PC-3 (cell line): ENCODE results near the gene PIEZO2. TPM values are rescaled to one million over a fixed set of nuclear protein-coding genes. Genes with fewer than 3 reads are reported as not detected.

ENCODE experiments used
- ATAC-seq: fragments of 200-7000 bp; cut with Tn5 transposase; 2 replicates; pipeline ENCODE4 v1.9.1; 2020; ENCODE audit warnings: mild to moderate bottlenecking, moderate library complexity
- BruUV-seq: library from RNA; stranded (reverse); fragments of 400-500 nt; replicated peaks from 2 replicates; lab custom pipeline; 2021; lab: Mats Ljungman, UMichigan
- CTCF ChIA-PET: fragments of 300-600 bp; sonication (Branson Sonifier 250); formaldehyde crosslinking; loops from one replicate; lab custom pipeline; 2022; ENCODE audit warnings: antibody characterized with exemption; lab: Charles Lee
- POLR2A ChIA-PET: fragments of 300-600 bp; sonication (Branson Sonifier 250); formaldehyde crosslinking; loops from one replicate; lab custom pipeline; 2022; ENCODE audit warnings: antibody characterized with exemption; ENCODE audit not compliant: unreplicated experiment; lab: Charles Lee
- DNase-seq: peaks from one replicate; pipeline ENCODE4 v3.0.0-alpha.2; 2015
- H2AFZ ChIP-seq: fragments of 300-600 bp; sonication (generic); 2 replicates; pipeline ENCODE4 v1.6.0; 2016; ENCODE audit warnings: antibody characterized with exemption, low read length
- H3F3A ChIP-seq: fragments of 300-600 bp; sonication (generic); one replicate; pipeline ENCODE4 v1.6.0; 2017; ENCODE audit warnings: antibody characterized with exemption, low read length, control low read depth, mild to moderate bottlenecking; ENCODE audit not compliant: unreplicated experiment
- H3K27ac ChIP-seq: fragments of 300-600 bp; sonication (generic); 2 replicates; pipeline ENCODE4 v1.5.1; 2016; ENCODE audit warnings: mild to moderate bottlenecking, low read length
- H3K27me3 ChIP-seq: fragments of 300-600 bp; sonication (generic); 2 replicates; pipeline ENCODE4 v1.6.1; 2016; ENCODE audit warnings: low read length, mixed read lengths
- H3K36me3 ChIP-seq: fragments of 300-600 bp; sonication (generic); 2 replicates; pipeline ENCODE4 v1.6.1; 2016; ENCODE audit warnings: low read depth, mixed run types, low read length, mixed read lengths
- H3K4me1 ChIP-seq: fragments of 300-600 bp; sonication (generic); 2 replicates; pipeline ENCODE4 v1.5.1; 2016; ENCODE audit warnings: low read length; ENCODE audit not compliant: insufficient read depth
- H3K4me2 ChIP-seq: fragments of 300-600 bp; sonication (generic); 2 replicates; pipeline ENCODE4 v1.6.0; 2016; ENCODE audit warnings: low read length
- H3K4me3 ChIP-seq: fragments of 300-600 bp; sonication (generic); 2 replicates; pipeline ENCODE4 v1.5.1; 2016; ENCODE audit warnings: mild to moderate bottlenecking, low read length, mixed read lengths
- H3K79me2 ChIP-seq: fragments of 300-600 bp; sonication (generic); 2 replicates; pipeline ENCODE4 v1.6.1; 2017; ENCODE audit warnings: low read length, mixed read lengths
- H3K9ac ChIP-seq: fragments of 300-600 bp; sonication (generic); 2 replicates; pipeline ENCODE4 v1.6.0; 2016; ENCODE audit warnings: mild to moderate bottlenecking, low read length
- H3K9me2 ChIP-seq: fragments of 300-600 bp; sonication (generic); replicated peaks from 2 replicates; pipeline ENCODE4 v1.6.1; 2016; ENCODE audit warnings: mixed run types, low read length, mixed read lengths
- H3K9me3 ChIP-seq: fragments of 300-600 bp; sonication (generic); 2 replicates; pipeline ENCODE4 v1.6.1; 2016; ENCODE audit warnings: low read length, mixed read lengths
- H4K20me1 ChIP-seq: fragments of 300-600 bp; sonication (generic); 2 replicates; pipeline ENCODE4 v1.6.1; 2016; ENCODE audit warnings: low read length, mixed read lengths
- EZH2 ChIP-seq: fragments of 300-600 bp; sonication (generic); IDR thresholded peaks from one replicate; pipeline ENCODE4 v1.6.1; 2017; ENCODE audit warnings: antibody characterized with exemption, mild to moderate bottlenecking, low read length; ENCODE audit not compliant: unreplicated experiment
- EZH2phosphoT487 ChIP-seq: fragments of 300-600 bp; sonication (generic); IDR thresholded peaks from 2 replicates; pipeline ENCODE4 v1.6.1; 2018; ENCODE audit warnings: mild to moderate bottlenecking, antibody characterized with exemption, low read length, borderline replicate concordance
- intact Hi-C: fragments of 100-400 bp; cut with micrococcal nuclease; formaldehyde crosslinking; loops from 2 replicates; pipeline ENCODE4 v1.9.0; 2023
- total RNA-seq: library from RNA; depleted of rRNA; stranded (reverse); fragments of >200 nt; gene quantifications from 2 replicates; pipeline ENCODE4 v1.2.3, GENCODE V29; 2014
- TF ChIP-seq, protein P1 (sequence below): fragments of 300-600 bp; sonication (generic); conservative IDR thresholded peaks from 2 replicates; pipeline ENCODE4 v1.5.1; 2017; ENCODE audit warnings: antibody characterized with exemption, low read depth, mild to moderate bottlenecking, low read length

The PIEZO2 gene
- total RNA-seq, 1 experiment from 2014 or later: not detected

DNA sequence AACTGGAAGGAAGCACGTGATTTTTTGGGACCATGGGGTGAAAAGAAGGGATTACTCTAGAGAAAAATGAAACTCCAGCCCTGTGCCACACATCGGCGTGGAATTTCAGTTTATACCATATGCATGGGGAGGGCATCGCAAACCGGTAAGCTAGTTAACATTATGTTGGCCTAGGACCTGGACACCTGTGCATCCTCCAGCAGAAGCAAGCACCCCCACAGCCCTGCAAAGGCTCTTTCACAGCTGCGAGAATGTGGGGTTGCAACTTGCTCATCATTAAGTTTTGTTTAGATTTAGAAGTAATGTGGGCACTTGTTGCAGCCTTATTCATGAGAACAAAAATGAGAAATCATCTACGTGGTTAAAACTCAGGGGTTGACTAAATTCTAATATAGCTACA is 299.2 kb downstream of the PIEZO2 start:
- CTCF ChIA-PET: no interaction called here

DNA sequence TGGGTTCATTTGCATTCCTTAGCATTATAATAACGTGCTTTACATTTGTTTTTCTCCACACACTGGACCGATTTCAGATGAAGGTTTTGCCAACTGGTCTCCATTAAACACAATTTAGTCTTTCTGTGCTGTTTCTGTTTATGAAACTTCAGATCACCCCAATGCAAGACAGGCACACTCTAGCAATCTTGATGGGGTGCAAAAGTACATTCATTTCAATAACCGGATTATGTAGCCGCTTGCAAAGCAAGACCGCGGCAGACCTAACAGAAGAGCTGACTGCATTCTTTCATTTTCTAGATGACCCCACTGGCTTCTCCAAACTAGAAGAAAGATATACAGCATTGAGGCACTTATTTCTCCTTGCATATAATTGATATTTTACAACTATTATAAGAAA is 301.5 kb downstream of the PIEZO2 start:
- Histone ChIP-seq H3F3A (no peaks in the 10 kb centered on the region), H3K79me2 (no peaks in the 10 kb centered on the region), H3K9ac (no peak overlapping the region), H3K9me3 (no peaks in the 10 kb centered on the region), H3K9me2 (no peaks in the 10 kb centered on the region), H3K27me3 (peaks cover 62% of the 10 kb centered on the region), H2AFZ (no peak overlapping the region), H3K36me3 (no peaks in the 10 kb centered on the region), H4K20me1 (no peaks in the 10 kb centered on the region), H3K27ac (no peak overlapping the region), H3K4me2 (no peak overlapping the region), H3K4me3 (no peak overlapping the region), H3K4me1 (no peaks in the 10 kb centered on the region)
- no peak for ATAC-seq
- ChIA-PET POLR2A (no interaction called here), CTCF (no interaction called here)
- intact Hi-C loops: no loop called here
- DNase-seq: no peak
- TF ChIP-seq, protein P1, sequence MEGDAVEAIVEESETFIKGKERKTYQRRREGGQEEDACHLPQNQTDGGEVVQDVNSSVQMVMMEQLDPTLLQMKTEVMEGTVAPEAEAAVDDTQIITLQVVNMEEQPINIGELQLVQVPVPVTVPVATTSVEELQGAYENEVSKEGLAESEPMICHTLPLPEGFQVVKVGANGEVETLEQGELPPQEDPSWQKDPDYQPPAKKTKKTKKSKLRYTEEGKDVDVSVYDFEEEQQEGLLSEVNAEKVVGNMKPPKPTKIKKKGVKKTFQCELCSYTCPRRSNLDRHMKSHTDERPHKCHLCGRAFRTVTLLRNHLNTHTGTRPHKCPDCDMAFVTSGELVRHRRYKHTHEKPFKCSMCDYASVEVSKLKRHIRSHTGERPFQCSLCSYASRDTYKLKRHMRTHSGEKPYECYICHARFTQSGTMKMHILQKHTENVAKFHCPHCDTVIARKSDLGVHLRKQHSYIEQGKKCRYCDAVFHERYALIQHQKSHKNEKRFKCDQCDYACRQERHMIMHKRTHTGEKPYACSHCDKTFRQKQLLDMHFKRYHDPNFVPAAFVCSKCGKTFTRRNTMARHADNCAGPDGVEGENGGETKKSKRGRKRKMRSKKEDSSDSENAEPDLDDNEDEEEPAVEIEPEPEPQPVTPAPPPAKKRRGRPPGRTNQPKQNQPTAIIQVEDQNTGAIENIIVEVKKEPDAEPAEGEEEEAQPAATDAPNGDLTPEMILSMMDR: no peak
- no peak for TF ChIP-seq EZH2
- TF ChIP-seq EZH2phosphoT487: no peak
- BruUV-seq: no TSS peak

More for the DNA sequence above, 299.2 kb downstream of the PIEZO2 start:
- H3K4me3 ChIP-seq: no peak overlapping the region
- H3K36me3 ChIP-seq: no peaks in the 10 kb centered on the region
- no peaks in the 10 kb centered on the region for H3F3A ChIP-seq
- H4K20me1 ChIP-seq: no peaks in the 10 kb centered on the region
- H3K4me1 ChIP-seq: no peaks in the 10 kb centered on the region
- POLR2A ChIA-PET: interaction anchor here (0.6 kb wide), 1 partner anchor 55 kb away, joined by 6 read pairs; no protein-coding TSS in a partner anchor
- H3K27me3 ChIP-seq: peaks cover 73% of the 10 kb centered on the region
- no peak overlapping the region for H3K9ac ChIP-seq
- ATAC-seq (no peak), DNase-seq (no peak)
- BruUV-seq: no TSS peak
- H3K9me2 ChIP-seq: no peaks in the 10 kb centered on the region
- no peaks in the 10 kb centered on the region for H3K79me2 ChIP-seq
- H2AFZ ChIP-seq: no peak overlapping the region
- H3K4me2 ChIP-seq: no peak overlapping the region
- H3K27ac ChIP-seq: no peak overlapping the region
- TF ChIP-seq EZH2phosphoT487: no peak
- TF ChIP-seq, protein P1: no peak
- no peak for TF ChIP-seq EZH2
- H3K9me3 ChIP-seq: no peaks in the 10 kb centered on the region
- intact Hi-C loops: loop anchor here (5.0 to 10.0 kb wide), 3 partner anchors 285 to 877 kb away; no protein-coding TSS in a partner anchor

DNA sequence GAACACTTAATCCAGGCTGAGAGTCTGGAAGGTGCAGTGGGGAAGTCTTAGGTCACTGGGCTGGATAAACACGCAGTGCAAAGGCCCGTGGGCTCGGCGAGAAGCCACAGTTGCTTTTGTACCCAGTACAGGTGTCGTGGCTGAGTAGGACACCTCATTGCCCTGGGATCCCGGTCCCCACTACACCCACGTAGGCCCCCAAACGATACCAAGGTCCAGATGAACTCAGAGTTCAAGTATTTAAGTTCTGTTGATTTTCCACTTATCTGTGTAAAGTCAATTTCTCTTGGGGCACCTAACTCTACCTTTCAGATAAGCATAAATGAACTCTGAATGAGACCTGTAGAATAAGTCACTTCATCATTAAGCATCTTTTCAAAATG is 302.0 kb downstream of the PIEZO2 start:
- no peak overlapping the region for H3K9ac ChIP-seq
- no peaks in the 10 kb centered on the region for H3K4me1 ChIP-seq
- H3K4me3 ChIP-seq: no peak overlapping the region
- no peaks in the 10 kb centered on the region for H3K79me2 ChIP-seq
- no peaks in the 10 kb centered on the region for H3K9me2 ChIP-seq
- intact Hi-C loops: no loop called here
- no peaks in the 10 kb centered on the region for H3K36me3 ChIP-seq
- ATAC-seq: no peak
- H3K27me3 ChIP-seq: peaks cover 62% of the 10 kb centered on the region
- TF ChIP-seq, protein P1: no peak
- no peak for TF ChIP-seq EZH2phosphoT487
- no peak for TF ChIP-seq EZH2
- no peaks in the 10 kb centered on the region for H3K9me3 ChIP-seq
- no TSS peak for BruUV-seq
- H3K4me2 ChIP-seq: no peak overlapping the region
- CTCF ChIA-PET: no interaction called here
- H4K20me1 ChIP-seq: no peaks in the 10 kb centered on the region
- POLR2A ChIA-PET: no interaction called here
- no peak overlapping the region for H3K27ac ChIP-seq
- H2AFZ ChIP-seq: no peak overlapping the region
- DNase-seq: no peak
- H3F3A ChIP-seq: no peaks in the 10 kb centered on the region
